Panc1 (cell line): ENCODE data around the gene DHFR2. TPM values are rescaled to one million over a fixed set of nuclear protein-coding genes. Genes with fewer than 3 reads are reported as not detected.
A peak's percentile ranks its signal among the peaks of the same experiment; 100 is the strongest.
"Not testable (repeated sequence)": the region's sequence is repeated elsewhere in the genome, so short reads cannot be mapped to it uniquely, and the experiment has no call there.

Experiments used
- ATAC-seq: fragments of 200-7000 bp; cut with Tn5 transposase; 2 replicates; pipeline ENCODE4 v1.9.1; 2020; ENCODE audit warnings: mild to moderate bottlenecking, moderate library complexity
- BruUV-seq: library from RNA; stranded (reverse); fragments of 400-500 nt; replicated peaks from 2 replicates; lab custom pipeline; 2021; lab: Mats Ljungman, UMichigan
- CTCF ChIA-PET: fragments of 300-600 bp; sonication (Branson Sonifier 250); formaldehyde crosslinking; loops from one replicate; lab custom pipeline; 2022; ENCODE audit warnings: antibody characterized with exemption; lab: Charles Lee
- POLR2A ChIA-PET: fragments of 300-600 bp; sonication (Branson Sonifier 250); formaldehyde crosslinking; loops from one replicate; lab custom pipeline; 2022; ENCODE audit warnings: antibody characterized with exemption; lab: Charles Lee
- DNase-seq: peaks from one replicate; pipeline ENCODE4 v3.0.0-alpha.2; 2010; ENCODE audit warnings: low read depth, low spot score
- H3K27ac ChIP-seq: 2 replicates; pipeline ENCODE4 v1.5.1; 2011; ENCODE audit warnings: mild to moderate bottlenecking, low read length, inconsistent platforms
- H3K27me3 ChIP-seq: fragments of 200-500 bp; sonication (Bioruptor generic); 2 replicates; pipeline ENCODE4 v1.6.0; 2014; ENCODE audit warnings: low read length, inconsistent platforms; ENCODE audit not compliant: control insufficient read depth, insufficient read depth
- H3K36me3 ChIP-seq: fragments of 200-500 bp; sonication (Bioruptor generic); 2 replicates; pipeline ENCODE4 v1.5.1; 2014; ENCODE audit warnings: inconsistent platforms, mild to moderate bottlenecking, low read length, moderate library complexity; ENCODE audit not compliant: control insufficient read depth, insufficient read depth
- H3K4me1 ChIP-seq: 2 replicates; pipeline ENCODE4 v1.5.1; 2011; ENCODE audit warnings: inconsistent platforms, mild to moderate bottlenecking, low read length, moderate library complexity; ENCODE audit not compliant: control insufficient read depth, insufficient read depth
- H3K4me3 ChIP-seq, 2 experiments: 2 replicates each; pipeline ENCODE4 v1.5.1; 2011 to 2012; ENCODE audit warnings: low read depth in 2 of 2, low read length in 2 of 2, mild to moderate bottlenecking in 2 of 2, inconsistent platforms in 1 of 2, moderate library complexity in 1 of 2
- H3K9me3 ChIP-seq: fragments of 200-500 bp; sonication (Bioruptor generic); 2 replicates; pipeline ENCODE4 v1.5.1; 2014; ENCODE audit warnings: low read depth, mild to moderate bottlenecking, inconsistent platforms, low read length, moderate library complexity; ENCODE audit not compliant: control insufficient read depth, insufficient read depth
- CTCF ChIP-seq: fragments of 450-650 bp; IDR thresholded peaks from 2 replicates; pipeline ENCODE4 v1.5.1; 2017; ENCODE audit warnings: mild to moderate bottlenecking
- POLR2AphosphoS5 ChIP-seq: IDR thresholded peaks from 2 replicates; pipeline ENCODE4 v1.6.1; 2012; ENCODE audit warnings: mild to moderate bottlenecking, low read depth, low read length, moderate library complexity
- REST ChIP-seq, 2 experiments: IDR thresholded peaks; 2 replicates each; pipeline ENCODE4 v1.6.1; 2011 to 2012; ENCODE audit warnings: low read depth in 2 of 2, control low read depth in 1 of 2, low read length in 1 of 2, mild to moderate bottlenecking in 1 of 2, moderate library complexity in 1 of 2; ENCODE audit not compliant: insufficient read depth in 1 of 2
- SIN3A ChIP-seq: IDR thresholded peaks from 2 replicates; pipeline ENCODE4 v1.6.1; 2012; ENCODE audit warnings: low read depth, mild to moderate bottlenecking, low read length, moderate library complexity, borderline replicate concordance; ENCODE audit not compliant: insufficient read depth
- TCF7L2 ChIP-seq: IDR thresholded peaks from 2 replicates; pipeline ENCODE4 v1.6.1; 2011; ENCODE audit warnings: mild to moderate bottlenecking, low read depth, low read length, inconsistent platforms
- in situ Hi-C: cut with HindIII; loops from 2 replicates; pipeline ENCODE4 v1.10.0; 2016; ENCODE audit warnings: low sequenced_read_pairs, low pct_unique_long_range_greater_than_20kb
- intact Hi-C: fragments of 100-400 bp; cut with micrococcal nuclease; formaldehyde crosslinking; loops from one replicate; pipeline ENCODE4 v1.10.0; 2022; ENCODE audit not compliant: unreplicated experiment
- total RNA-seq: library from RNA; stranded (reverse); gene quantifications from one replicate; pipeline ENCODE4 v1.2.1, GENCODE V29; 2021; ENCODE audit not compliant: unreplicated experiment

DHFR2 gene
- total RNA-seq, 1 experiment from 2014 or later = 2.7 TPM

- in situ Hi-C loops (no loop called here), intact Hi-C loops (no loop called here)
- H3K27ac ChIP-seq = no peak overlapping the region
- ChIA-PET POLR2A (no interaction called here), CTCF (no interaction called here)
- ATAC-seq (no peak), DNase-seq (no peak)
- H3K4me3 ChIP-seq = no peak overlapping the region
- no peaks in the 10 kb centered on the region for H3K36me3 ChIP-seq
- BruUV-seq = no TSS peak
- TF ChIP-seq REST (IDR thresholded peaks at IDR 0.05; ENCODE audit: insufficient read depth in 1 of 2, low read depth in 2 of 2, low read length in 1 of 2) = no peak
- no peak for TF ChIP-seq SIN3A
- TF ChIP-seq TCF7L2 = no peak
- no peak for TF ChIP-seq CTCF
- no peak for TF ChIP-seq POLR2AphosphoS5
- no peaks in the 10 kb centered on the region for H3K27me3 ChIP-seq
- no peaks in the 10 kb centered on the region for H3K9me3 ChIP-seq
- no peaks in the 10 kb centered on the region for H3K4me1 ChIP-seq
These were observed 19.7 kb upstream of the DHFR2 start for GRCh38 chr3:94082391-94082937.

GRCh38 chr3:94081884-94082283 lies 19.2 kb upstream of the DHFR2 start:
- H3K9me3 ChIP-seq = no peaks in the 10 kb centered on the region
- H3K36me3 ChIP-seq = no peaks in the 10 kb centered on the region
- CTCF ChIA-PET = no interaction called here
- BruUV-seq = TSS peak; percentile 7
- no peak overlapping the region for H3K4me3 ChIP-seq
- POLR2A ChIA-PET = no interaction called here
- in situ Hi-C loops = no loop called here
- H3K4me1 ChIP-seq = no peaks in the 10 kb centered on the region
- DNase-seq (no peak), ATAC-seq (no peak)
- TF ChIP-seq SIN3A (no peak), POLR2AphosphoS5 (no peak), REST (IDR thresholded peaks at IDR 0.05; ENCODE audit: insufficient read depth in 1 of 2, low read depth in 2 of 2, low read length in 1 of 2) (no peak)
- no peaks in the 10 kb centered on the region for H3K27me3 ChIP-seq
- H3K27ac ChIP-seq = no peak overlapping the region
- intact Hi-C loops = no loop called here

GRCh38 chr3:94080552-94080951 lies 17.8 kb upstream of the DHFR2 start:
- not testable (repeated sequence) for H3K4me3 ChIP-seq

More at GRCh38 chr3:94080552-94080951, 17.8 kb upstream of the DHFR2 start:
- intact Hi-C loops, H3K27ac ChIP-seq, H3K36me3 ChIP-seq, ATAC-seq, CTCF ChIA-PET, in situ Hi-C loops, H3K4me1 ChIP-seq, POLR2A ChIA-PET, H3K27me3 ChIP-seq, H3K9me3 ChIP-seq, DNase-seq, BruUV-seq: not testable (repeated sequence)
